PFSK-1 (cell line): ENCODE measurements around the gene SAPCD2.

ENCODE experiments used
- FOXP2 ChIP-seq: optimal IDR thresholded peaks from 2 replicates; pipeline ENCODE3; 2011; ENCODE audit warnings: borderline replicate concordance, control low read depth, inconsistent platforms; ENCODE audit not compliant: insufficient read depth; ENCODE audit errors: extremely low read length, extremely low read depth
- POLR2AphosphoS5 ChIP-seq: IDR thresholded peaks from 2 replicates; pipeline ENCODE4 v1.6.1; 2012; ENCODE audit warnings: low read depth, mild to moderate bottlenecking, control low read depth, low read length, moderate library complexity
- SIN3A ChIP-seq: IDR thresholded peaks from 2 replicates; pipeline ENCODE4 v1.6.1; 2012; ENCODE audit warnings: mild to moderate bottlenecking, low read length, moderate library complexity, borderline replicate concordance; ENCODE audit not compliant: insufficient read depth
- TAF1 ChIP-seq: IDR thresholded peaks from 2 replicates; pipeline ENCODE4 v1.6.1; 2012; ENCODE audit warnings: low read length, control low read depth, borderline replicate concordance; ENCODE audit not compliant: insufficient read depth
- TF ChIP-seq, protein P1 (sequence below), 2 experiments: IDR thresholded peaks; 2 replicates each; pipeline versions ENCODE4 v1.6.1 to v1.8.0; 2011 to 2012; ENCODE audit warnings: low read depth in 2 of 2, low read length in 2 of 2, control low read depth in 1 of 2, inconsistent platforms in 1 of 2, mild to moderate bottlenecking in 1 of 2, moderate library complexity in 1 of 2; ENCODE audit not compliant: insufficient read depth in 1 of 2

SAPCD2 gene

DNA sequence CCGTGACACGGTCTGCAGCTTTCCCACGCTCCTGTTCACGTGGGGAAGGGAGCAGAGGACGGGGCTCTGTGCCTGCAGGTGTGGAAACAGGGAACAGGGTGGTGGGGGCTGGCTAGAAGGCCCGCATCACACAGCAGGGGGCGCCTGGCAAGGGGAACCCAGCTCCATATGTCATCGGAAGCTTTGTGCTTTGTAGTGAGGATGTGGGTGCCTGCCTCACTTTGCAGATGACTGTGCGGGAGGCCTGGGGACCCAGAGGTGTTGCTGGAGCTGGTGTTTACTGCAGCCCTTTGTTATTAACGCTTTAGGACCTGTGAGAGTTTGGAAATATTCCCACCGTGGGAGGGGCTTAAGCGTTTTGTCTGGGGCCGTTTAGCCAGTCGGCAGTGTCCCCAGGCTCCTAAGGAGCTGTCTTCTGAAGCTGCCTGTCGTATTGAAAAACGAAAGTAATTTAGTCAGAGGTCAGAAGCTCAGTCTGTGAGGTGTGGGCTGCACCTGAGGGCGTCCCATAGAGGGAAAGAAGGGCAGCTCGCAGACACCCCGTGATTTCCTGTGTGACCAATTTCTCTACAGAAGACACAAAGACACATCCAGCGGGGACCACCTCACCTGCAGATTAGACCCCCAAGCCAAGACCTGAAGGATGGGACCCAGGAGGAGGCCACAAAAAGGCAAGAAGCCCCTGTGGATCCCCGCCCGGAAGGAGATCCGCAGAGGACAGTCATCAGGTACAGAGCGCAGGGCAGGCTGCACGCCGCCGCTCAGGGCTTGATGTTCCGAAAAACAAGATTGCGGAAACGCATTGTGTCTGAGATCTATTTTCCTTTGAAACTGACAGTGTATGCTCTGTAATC, 25.5 kb upstream of the SAPCD2 start:
- TF ChIP-seq, protein P1, sequence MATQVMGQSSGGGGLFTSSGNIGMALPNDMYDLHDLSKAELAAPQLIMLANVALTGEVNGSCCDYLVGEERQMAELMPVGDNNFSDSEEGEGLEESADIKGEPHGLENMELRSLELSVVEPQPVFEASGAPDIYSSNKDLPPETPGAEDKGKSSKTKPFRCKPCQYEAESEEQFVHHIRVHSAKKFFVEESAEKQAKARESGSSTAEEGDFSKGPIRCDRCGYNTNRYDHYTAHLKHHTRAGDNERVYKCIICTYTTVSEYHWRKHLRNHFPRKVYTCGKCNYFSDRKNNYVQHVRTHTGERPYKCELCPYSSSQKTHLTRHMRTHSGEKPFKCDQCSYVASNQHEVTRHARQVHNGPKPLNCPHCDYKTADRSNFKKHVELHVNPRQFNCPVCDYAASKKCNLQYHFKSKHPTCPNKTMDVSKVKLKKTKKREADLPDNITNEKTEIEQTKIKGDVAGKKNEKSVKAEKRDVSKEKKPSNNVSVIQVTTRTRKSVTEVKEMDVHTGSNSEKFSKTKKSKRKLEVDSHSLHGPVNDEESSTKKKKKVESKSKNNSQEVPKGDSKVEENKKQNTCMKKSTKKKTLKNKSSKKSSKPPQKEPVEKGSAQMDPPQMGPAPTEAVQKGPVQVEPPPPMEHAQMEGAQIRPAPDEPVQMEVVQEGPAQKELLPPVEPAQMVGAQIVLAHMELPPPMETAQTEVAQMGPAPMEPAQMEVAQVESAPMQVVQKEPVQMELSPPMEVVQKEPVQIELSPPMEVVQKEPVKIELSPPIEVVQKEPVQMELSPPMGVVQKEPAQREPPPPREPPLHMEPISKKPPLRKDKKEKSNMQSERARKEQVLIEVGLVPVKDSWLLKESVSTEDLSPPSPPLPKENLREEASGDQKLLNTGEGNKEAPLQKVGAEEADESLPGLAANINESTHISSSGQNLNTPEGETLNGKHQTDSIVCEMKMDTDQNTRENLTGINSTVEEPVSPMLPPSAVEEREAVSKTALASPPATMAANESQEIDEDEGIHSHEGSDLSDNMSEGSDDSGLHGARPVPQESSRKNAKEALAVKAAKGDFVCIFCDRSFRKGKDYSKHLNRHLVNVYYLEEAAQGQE (IDR thresholded peaks at IDR 0.05; ENCODE audit: insufficient read depth in 1 of 2, low read depth in 2 of 2, low read length in 2 of 2): no peak
- TF ChIP-seq FOXP2 (no peak), TAF1 (no peak), POLR2AphosphoS5 (no peak), SIN3A (no peak)

DNA sequence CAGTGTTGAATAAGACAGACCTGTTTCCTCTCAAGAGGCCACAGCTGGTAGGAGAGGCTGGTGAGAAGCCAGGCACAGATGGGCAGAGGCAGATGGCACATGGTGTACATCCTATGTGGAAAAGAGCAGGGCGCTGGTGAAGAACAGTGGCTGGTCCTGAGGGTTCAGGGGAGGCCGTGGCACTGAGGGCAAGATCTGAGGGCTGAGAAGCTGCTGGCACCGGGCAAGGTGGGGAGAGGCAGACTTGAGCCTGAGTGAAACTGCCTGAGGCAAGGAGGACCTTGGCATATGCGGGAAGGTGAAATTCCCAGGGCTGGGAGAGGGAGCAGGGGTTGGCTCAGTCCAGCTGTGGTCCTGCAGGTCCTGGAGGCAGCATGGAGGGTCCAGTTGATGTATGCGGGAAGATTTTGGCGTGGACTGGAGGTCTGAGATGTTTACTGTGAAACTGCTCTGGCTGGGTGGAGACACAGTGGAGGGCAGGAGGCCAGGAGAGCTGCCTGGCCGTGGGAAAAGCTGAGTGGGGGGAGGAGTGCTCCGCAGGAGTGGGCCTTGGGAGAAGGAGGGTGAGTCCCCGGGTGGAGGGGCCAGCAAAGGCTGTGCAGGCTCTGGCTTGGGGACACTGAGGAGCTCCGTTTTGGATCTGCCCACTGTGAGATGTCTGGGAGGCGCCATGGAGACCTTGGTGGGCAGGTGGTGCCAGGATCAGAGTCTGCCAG, 19.0 kb upstream of the SAPCD2 start:
- TF ChIP-seq POLR2AphosphoS5 (no peak), FOXP2 (no peak), SIN3A (no peak), TAF1 (no peak)
- TF ChIP-seq, protein P1 (IDR thresholded peaks at IDR 0.05; ENCODE audit: insufficient read depth in 1 of 2, low read depth in 2 of 2, low read length in 2 of 2): no peak

DNA sequence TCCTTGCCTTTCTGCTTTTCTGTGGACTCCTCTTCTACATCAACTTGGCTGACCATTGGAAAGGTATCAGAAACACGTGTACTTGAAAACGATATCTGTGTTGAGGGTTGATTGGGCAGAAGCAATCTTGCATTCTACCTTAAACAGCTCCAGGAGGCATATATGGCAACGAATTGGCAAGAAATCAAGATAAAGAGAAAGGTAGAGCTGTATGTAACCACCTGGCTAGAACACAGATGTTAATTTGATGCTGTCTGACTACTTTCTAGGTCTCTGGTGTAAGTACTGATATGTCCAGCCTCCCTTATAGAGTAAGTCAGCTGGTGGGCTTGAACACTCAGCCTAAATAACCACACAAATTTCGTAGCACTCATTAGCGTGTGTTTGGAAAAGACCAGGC, 17.8 kb upstream of the SAPCD2 start:
- no peak for TF ChIP-seq POLR2AphosphoS5

DNA sequence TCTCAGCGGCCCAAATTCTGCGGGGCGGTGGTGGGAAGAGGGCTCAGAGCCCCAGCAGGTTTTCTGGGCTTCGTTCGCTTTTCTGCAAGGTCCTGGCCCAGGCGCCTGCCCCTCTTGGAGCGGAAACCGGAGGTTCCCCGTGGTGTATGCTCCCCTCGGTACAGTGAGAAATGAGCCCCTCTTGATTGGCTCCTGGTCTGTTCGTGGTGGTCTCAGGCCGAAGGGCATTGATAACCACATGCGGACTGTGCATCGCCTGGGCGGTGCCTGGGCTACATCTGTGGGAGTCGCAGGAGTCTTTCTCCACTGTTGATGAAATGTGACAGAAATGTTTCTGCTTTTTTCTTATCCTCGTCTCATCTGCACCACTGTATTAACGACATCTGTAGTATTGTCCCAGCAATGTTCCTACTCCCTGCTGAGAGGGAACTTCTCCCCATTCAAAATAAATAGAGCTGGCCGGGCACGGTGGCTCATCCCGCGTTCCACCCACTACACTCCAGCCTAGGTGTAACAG, 17.1 kb upstream of the SAPCD2 start:
- TF ChIP-seq, protein P1 (IDR thresholded peaks at IDR 0.05; ENCODE audit: insufficient read depth in 1 of 2, low read depth in 2 of 2, low read length in 2 of 2): no peak
- TF ChIP-seq TAF1 (no peak), POLR2AphosphoS5 (no peak), FOXP2 (no peak), SIN3A (no peak)

DNA sequence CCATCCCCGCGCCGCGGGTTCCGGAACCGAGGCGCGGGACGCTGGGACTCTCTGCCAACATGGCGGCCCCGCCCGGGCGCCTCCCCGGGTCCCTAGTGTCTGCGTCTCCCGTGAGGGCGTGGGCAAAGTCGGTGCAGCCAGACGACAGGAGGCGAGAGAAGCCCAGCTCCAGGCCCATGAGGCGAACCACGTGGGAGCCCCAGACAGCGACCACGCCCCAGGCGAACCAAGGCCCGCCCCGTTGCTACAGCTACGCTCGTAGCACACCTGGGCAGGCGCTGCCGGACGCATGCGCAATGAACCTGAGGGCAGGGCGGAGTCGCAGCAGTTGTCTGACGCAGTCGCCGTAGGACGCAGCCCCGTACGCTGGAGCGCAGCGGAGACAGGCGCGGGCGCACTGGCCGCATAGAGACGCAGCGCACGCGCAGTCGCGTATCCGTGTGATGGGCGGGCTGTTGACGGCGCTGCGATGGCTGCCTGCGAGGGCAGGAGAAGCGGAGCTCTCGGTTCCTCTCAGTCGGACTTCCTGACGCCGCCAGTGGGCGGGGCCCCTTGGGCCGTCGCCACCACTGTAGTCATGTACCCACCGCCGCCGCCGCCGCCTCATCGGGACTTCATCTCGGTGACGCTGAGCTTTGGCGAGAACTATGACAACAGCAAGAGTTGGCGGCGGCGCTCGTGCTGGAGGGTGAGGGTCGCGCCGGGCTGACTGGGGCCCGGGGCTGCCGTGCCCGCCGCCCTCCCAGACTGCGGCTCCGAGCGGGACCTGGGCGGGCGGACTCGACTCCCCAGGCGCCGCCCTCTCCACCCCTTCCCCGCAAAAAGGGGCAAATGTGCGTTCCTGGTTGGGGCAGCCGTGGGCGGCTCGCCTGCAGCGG, 16.4 kb upstream of the SAPCD2 start, which contains the start of gene MAN1B1:
Gene MAN1B1, plus strand, starts transcription at position 455 of the 878 bp plus-strand sequence. Its CDS starts 15 bp downstream, at position 470.
- TF ChIP-seq POLR2AphosphoS5 (peak; percentile 63), TAF1 (peak; percentile 83; the same call in 1 of the 2 replicates), SIN3A (peak; percentile 81; the same call in 1 of the 2 replicates), FOXP2 (no peak)
- TF ChIP-seq, protein P1 (IDR thresholded peaks at IDR 0.05; ENCODE audit: insufficient read depth in 1 of 2, low read depth in 2 of 2, low read length in 2 of 2): no peak
